ENCODE data around the gene FGF16.

Gene FGF16

DNA sequence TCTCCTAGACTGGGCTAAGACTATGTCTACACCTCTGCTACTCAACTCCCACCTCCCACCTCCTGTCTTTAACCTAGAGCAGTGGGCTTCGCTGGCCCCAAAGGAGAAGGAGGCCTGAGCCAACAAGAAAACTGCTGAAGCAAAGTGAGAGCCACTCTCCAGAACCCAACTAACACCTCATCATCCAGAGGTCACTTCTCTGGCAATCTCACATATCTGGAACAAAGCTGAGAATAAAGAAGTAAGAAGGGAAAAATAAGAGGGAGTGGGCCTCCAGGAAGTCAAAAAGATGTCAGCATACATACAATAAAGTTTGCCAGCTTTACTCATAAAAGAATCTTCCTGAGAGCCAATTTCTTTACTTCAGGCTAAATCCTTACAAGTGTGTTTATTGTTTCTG is 18.6 kb upstream of the FGF16 start:
- H3K36me3 ChIP-seq (ENCODE audit: control insufficient read depth, insufficient read depth, low read length), result no peaks in the 10 kb centered on the region
- no CpG with 5 or more reads among the region's 1 CpG for WGBS (ENCODE audit: insufficient coverage, insufficient read length)
- peaks cover 2% of the 10 kb centered on the region; the same call in 1 of the 2 replicates for H3K4me1 ChIP-seq (ENCODE audit: control insufficient read depth, insufficient read depth, low read length)
- no peaks in the 10 kb centered on the region for H3K9me3 ChIP-seq (ENCODE audit: control insufficient read depth, insufficient read depth, low read length)
- no peak overlapping the region for H3K27ac ChIP-seq (ENCODE audit: low read length)
- no peak for DNase-seq (ENCODE audit: low read depth, low spot score)
- H3K4me3 ChIP-seq (ENCODE audit: low read length), result no peak overlapping the region
- H3K27me3 ChIP-seq (ENCODE audit: control insufficient read depth, insufficient read depth, low read length), result no peaks in the 10 kb centered on the region

DNA sequence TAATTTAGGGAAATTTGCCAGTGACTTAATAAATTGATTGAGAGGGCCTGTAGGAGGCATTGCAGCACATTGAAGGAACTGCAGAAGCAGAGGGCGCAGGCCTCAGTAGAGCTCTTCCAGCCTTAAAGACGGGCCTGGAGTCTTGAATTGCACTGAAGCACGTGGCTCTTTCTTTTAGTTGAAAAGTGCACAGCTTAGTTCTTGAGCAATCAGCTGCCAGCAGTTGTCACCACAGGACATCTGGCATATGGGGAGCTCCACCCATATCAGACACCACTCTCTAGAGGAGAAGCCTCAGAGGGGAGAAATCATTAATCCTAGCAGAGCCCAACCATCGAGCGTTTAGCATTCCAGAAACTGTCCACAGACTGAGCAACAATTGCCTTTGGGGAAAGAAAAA is 16.0 kb upstream of the FGF16 start:
- no peaks in the 10 kb centered on the region for H3K27me3 ChIP-seq (ENCODE audit: control insufficient read depth, insufficient read depth, low read length)
- H3K4me3 ChIP-seq (ENCODE audit: low read length), result no peak overlapping the region
- no peaks in the 10 kb centered on the region for H3K36me3 ChIP-seq (ENCODE audit: control insufficient read depth, insufficient read depth, low read length)
- no peak overlapping the region for H3K27ac ChIP-seq (ENCODE audit: low read length)
- no CpG with 5 or more reads among the region's 5 CpGs for WGBS (ENCODE audit: insufficient coverage, insufficient read length)
- H3K4me1 ChIP-seq (ENCODE audit: control insufficient read depth, insufficient read depth, low read length), result no peaks in the 10 kb centered on the region
- no peak for DNase-seq (ENCODE audit: low read depth, low spot score)
- no peaks in the 10 kb centered on the region for H3K9me3 ChIP-seq (ENCODE audit: control insufficient read depth, insufficient read depth, low read length)

DNA sequence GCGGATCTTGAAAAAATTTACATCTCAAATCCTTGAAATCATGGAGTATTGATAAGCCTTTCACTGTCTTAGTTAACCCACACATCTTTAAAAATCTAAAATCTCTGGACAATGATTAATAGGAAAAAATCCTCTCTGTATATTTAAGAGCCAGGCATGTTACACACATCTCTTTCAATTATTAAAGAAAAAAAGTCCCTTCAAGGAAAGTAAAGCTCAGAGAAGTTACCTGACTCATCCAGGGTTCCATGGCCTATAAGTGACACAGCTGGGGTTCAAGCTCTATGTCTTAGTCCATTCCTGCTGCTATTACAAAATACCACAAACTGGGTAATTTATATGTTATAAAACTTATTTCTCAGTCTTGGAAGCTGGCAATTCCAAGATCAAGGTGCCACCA is 14.2 kb upstream of the FGF16 start:
- no peak for DNase-seq (ENCODE audit: low read depth, low spot score)
- no peak overlapping the region for H3K27ac ChIP-seq (ENCODE audit: low read length)
- H3K9me3 ChIP-seq (ENCODE audit: control insufficient read depth, insufficient read depth, low read length), result no peaks in the 10 kb centered on the region
- no peak overlapping the region for H3K4me3 ChIP-seq (ENCODE audit: low read length)
- H3K4me1 ChIP-seq (ENCODE audit: control insufficient read depth, insufficient read depth, low read length), result no peaks in the 10 kb centered on the region
- H3K27me3 ChIP-seq (ENCODE audit: control insufficient read depth, insufficient read depth, low read length), result no peaks in the 10 kb centered on the region
- no CpG with 5 or more reads among the region's 1 CpG for WGBS (ENCODE audit: insufficient coverage, insufficient read length)
- H3K36me3 ChIP-seq (ENCODE audit: control insufficient read depth, insufficient read depth, low read length), result no peaks in the 10 kb centered on the region

DNA sequence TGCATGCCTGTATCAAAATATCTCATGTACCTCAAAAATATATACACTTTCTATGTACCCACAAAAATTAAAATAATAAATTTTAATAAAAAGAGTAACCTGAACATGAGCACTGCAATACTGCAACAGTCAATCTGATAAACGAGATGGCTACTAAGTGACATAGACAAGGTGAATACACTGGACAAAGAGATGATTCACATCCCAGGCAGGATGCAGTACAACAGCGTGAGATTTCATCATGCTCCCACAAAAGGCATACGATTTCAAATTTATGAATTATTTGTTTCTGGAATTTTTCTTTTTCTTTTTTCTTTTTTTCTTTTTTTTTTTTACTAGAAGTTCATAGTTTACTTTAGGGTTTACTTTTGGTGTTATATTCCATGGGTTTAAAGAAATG is 12.2 kb upstream of the FGF16 start:
- no peak overlapping the region for H3K4me3 ChIP-seq (ENCODE audit: low read length)
- H3K27ac ChIP-seq (ENCODE audit: low read length), result no peak overlapping the region
- H3K9me3 ChIP-seq (ENCODE audit: control insufficient read depth, insufficient read depth, low read length), result no peaks in the 10 kb centered on the region
- DNase-seq (ENCODE audit: low read depth, low spot score), result no peak
- no peaks in the 10 kb centered on the region for H3K27me3 ChIP-seq (ENCODE audit: control insufficient read depth, insufficient read depth, low read length)
- no CpG with 5 or more reads among the region's 3 CpGs for WGBS (ENCODE audit: insufficient coverage, insufficient read length)
- H3K36me3 ChIP-seq (ENCODE audit: control insufficient read depth, insufficient read depth, low read length), result no peaks in the 10 kb centered on the region
- H3K4me1 ChIP-seq (ENCODE audit: control insufficient read depth, insufficient read depth, low read length), result no peaks in the 10 kb centered on the region

DNA sequence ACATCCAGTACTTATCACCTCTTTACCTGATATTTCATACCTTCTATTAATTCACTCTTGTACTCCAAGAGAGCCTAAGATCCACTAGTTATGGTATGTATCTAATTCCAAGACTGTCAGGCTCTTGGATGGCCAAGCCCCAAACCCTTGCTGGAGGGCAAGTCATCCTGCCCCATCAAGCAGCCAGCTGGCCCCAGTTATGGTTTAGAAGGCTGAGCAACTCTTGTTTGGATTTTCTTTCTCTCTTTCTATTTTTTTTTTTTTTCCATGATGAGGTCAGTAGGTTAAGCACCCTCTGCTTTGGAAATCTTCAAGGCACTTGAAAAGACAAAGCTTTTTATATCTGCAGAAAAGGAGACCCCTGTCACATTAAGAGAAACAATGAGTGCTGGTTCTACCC is 10.9 kb upstream of the FGF16 start:
- DNase-seq (ENCODE audit: low read depth, low spot score), result no peak
- Histone ChIP-seq H3K4me1 (ENCODE audit: control insufficient read depth, insufficient read depth, low read length) (no peaks in the 10 kb centered on the region), H3K27me3 (ENCODE audit: control insufficient read depth, insufficient read depth, low read length) (no peaks in the 10 kb centered on the region), H3K27ac (ENCODE audit: low read length) (no peak overlapping the region), H3K36me3 (ENCODE audit: control insufficient read depth, insufficient read depth, low read length) (no peaks in the 10 kb centered on the region), H3K4me3 (ENCODE audit: low read length) (no peak overlapping the region), H3K9me3 (ENCODE audit: control insufficient read depth, insufficient read depth, low read length) (no peaks in the 10 kb centered on the region)

DNA sequence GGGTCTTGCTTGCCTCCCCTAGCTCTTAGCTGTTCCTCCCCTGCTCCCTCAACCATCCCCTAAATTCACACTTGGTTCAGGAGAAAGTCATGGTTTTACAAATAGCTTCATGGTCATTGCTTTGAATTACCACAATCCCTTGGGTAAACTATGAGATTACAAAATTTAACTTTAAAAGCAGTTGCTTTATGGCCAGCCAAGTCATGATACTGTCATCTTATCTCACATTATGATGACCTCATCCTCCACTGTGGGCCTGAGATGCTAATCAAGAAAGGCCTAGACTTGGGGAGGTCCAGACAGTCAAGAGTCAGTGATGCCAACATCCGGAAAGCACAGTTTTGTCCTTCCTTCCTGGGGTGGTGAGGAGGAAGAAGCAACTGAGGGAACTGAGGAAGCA is 10.5 kb upstream of the FGF16 start:
- Histone ChIP-seq H3K4me3 (ENCODE audit: low read length) (no peak overlapping the region), H3K4me1 (ENCODE audit: control insufficient read depth, insufficient read depth, low read length) (no peaks in the 10 kb centered on the region), H3K9me3 (ENCODE audit: control insufficient read depth, insufficient read depth, low read length) (no peaks in the 10 kb centered on the region), H3K27me3 (ENCODE audit: control insufficient read depth, insufficient read depth, low read length) (no peaks in the 10 kb centered on the region), H3K36me3 (ENCODE audit: control insufficient read depth, insufficient read depth, low read length) (no peaks in the 10 kb centered on the region), H3K27ac (ENCODE audit: low read length) (no peak overlapping the region)
- no peak for DNase-seq (ENCODE audit: low read depth, low spot score)
- no CpG with 5 or more reads among the region's 1 CpG for WGBS (ENCODE audit: insufficient coverage, insufficient read length)

DNA sequence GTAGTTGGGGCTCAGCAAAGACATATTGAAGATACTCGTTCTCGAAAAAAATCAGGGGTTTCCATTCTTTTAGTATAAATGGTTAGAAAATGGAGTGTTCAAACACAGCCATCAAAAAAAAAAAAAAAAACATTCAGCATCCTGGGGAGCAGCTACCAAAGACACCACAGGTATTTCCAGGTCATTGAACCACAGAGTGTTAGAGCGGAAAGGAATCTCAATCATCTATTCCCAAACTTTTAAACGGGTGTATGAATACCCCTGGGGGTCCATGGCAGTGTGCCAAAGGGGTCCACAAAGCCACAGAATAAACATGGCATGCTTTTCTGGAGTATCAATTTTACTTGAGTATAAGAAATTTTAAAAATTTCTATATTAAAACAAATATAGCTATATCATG is 6.9 kb upstream of the FGF16 start:
- Histone ChIP-seq H3K27me3 (ENCODE audit: control insufficient read depth, insufficient read depth, low read length) (no peaks in the 10 kb centered on the region), H3K27ac (ENCODE audit: low read length) (no peak overlapping the region), H3K4me1 (ENCODE audit: control insufficient read depth, insufficient read depth, low read length) (no peaks in the 10 kb centered on the region), H3K4me3 (ENCODE audit: low read length) (no peak overlapping the region), H3K9me3 (ENCODE audit: control insufficient read depth, insufficient read depth, low read length) (no peaks in the 10 kb centered on the region), H3K36me3 (ENCODE audit: control insufficient read depth, insufficient read depth, low read length) (no peaks in the 10 kb centered on the region)
- no peak for DNase-seq (ENCODE audit: low read depth, low spot score)
- WGBS (ENCODE audit: insufficient coverage, insufficient read length), result no CpG with 5 or more reads among the region's 4 CpGs

DNA sequence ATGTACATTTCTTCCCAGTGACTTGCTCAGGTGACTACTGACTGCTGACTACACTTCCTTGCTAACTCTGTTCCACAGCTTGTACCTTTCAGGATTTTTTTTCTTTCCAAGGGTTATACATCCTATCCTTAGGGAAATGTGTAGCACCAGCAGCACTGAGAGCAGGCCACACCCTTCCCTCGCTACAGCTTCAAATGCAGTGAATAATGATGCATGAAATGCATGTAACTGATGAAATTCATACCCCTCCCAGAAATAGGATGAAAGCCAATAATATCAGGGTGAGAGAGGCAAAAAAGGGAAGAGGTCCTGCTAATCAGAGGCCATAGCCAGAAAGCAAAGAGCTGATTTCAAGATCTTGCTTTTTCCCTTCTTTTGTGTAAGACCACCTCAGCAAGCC is 6.2 kb upstream of the FGF16 start:
- no peaks in the 10 kb centered on the region for H3K27me3 ChIP-seq (ENCODE audit: control insufficient read depth, insufficient read depth, low read length)
- H3K9me3 ChIP-seq (ENCODE audit: control insufficient read depth, insufficient read depth, low read length), result no peaks in the 10 kb centered on the region
- WGBS (ENCODE audit: insufficient coverage, insufficient read length), result no CpG with 5 or more reads among the region's 1 CpG

DNA sequence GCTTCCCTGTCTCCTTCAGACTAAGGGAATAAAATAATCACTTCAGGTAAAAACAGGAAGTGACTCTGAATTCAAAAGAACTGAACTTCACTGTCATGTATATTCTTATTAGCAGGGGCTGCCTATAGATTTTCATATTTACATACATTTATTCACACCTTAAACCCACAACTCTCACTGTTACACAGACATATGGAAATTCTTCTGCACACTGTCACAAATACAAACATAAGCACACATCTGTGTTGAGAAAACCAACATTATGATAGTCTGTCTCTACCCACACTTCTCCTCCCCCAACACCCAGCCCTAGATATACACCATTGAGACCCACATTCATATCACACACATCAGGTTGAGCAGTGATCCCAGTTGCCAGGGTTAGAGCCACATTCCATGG is 5.7 kb upstream of the FGF16 start:
- no peak for DNase-seq (ENCODE audit: low read depth, low spot score)
- Histone ChIP-seq H3K9me3 (ENCODE audit: control insufficient read depth, insufficient read depth, low read length) (no peaks in the 10 kb centered on the region), H3K27ac (ENCODE audit: low read length) (no peak overlapping the region), H3K4me3 (ENCODE audit: low read length) (no peak overlapping the region), H3K27me3 (ENCODE audit: control insufficient read depth, insufficient read depth, low read length) (no peaks in the 10 kb centered on the region), H3K4me1 (ENCODE audit: control insufficient read depth, insufficient read depth, low read length) (no peaks in the 10 kb centered on the region; the same call in 1 of the 2 replicates), H3K36me3 (ENCODE audit: control insufficient read depth, insufficient read depth, low read length) (no peaks in the 10 kb centered on the region)

More for the DNA sequence above, 6.2 kb upstream of the FGF16 start:
- no peak for DNase-seq (ENCODE audit: low read depth, low spot score)
- Histone ChIP-seq H3K4me1 (ENCODE audit: control insufficient read depth, insufficient read depth, low read length) (no peaks in the 10 kb centered on the region), H3K4me3 (ENCODE audit: low read length) (no peak overlapping the region), H3K36me3 (ENCODE audit: control insufficient read depth, insufficient read depth, low read length) (no peaks in the 10 kb centered on the region), H3K27ac (ENCODE audit: low read length) (no peak overlapping the region)

DNA sequence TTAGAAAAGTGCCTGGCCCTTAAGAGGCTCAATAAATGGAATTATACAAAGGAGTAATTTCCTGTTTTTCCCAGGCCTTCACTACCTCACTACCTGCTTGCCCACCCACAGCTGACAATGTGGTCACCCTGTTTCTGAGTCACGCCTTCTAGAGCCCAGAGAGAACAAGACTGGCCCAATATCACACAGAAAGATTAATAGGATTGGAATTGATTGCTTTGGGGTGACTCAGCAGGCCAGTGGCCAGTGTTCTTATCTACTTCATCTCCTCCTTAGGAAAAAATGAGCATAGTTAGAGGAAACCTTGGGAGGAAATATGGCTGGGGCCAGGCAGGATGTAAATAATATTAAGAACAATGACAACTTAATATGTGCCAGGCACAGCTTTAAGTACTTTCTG is 4.5 kb upstream of the FGF16 start:
- Histone ChIP-seq H3K27me3 (ENCODE audit: control insufficient read depth, insufficient read depth, low read length) (no peaks in the 10 kb centered on the region; the same call in 1 of the 2 replicates), H3K9me3 (ENCODE audit: control insufficient read depth, insufficient read depth, low read length) (no peaks in the 10 kb centered on the region), H3K4me3 (ENCODE audit: low read length) (no peak overlapping the region), H3K27ac (ENCODE audit: low read length) (no peak overlapping the region), H3K4me1 (ENCODE audit: control insufficient read depth, insufficient read depth, low read length) (no peaks in the 10 kb centered on the region; the same call in 1 of the 2 replicates), H3K36me3 (ENCODE audit: control insufficient read depth, insufficient read depth, low read length) (no peaks in the 10 kb centered on the region)
- no peak for DNase-seq (ENCODE audit: low read depth, low spot score)
- no CpG with 5 or more reads among the region's 1 CpG for WGBS (ENCODE audit: insufficient coverage, insufficient read length)

DNA sequence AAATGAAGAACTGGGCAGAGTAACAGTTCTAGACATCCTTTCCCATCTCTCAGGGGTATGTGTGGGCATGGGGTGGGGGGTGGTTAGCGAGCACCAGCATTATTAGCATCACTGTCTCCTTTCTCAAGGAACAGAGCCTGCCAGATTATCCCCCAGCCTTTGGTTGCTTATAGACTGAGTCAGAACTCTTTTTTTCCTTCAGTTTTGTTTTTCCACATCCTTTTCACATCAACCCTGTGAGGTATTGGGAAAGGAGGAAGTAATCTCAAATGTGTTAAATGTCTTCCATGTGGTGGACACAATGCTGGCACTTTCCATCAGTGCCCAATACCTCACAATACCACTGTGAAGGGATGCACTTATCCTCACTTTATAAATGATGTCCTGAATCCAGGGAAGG is 3.1 kb upstream of the FGF16 start:
- H3K9me3 ChIP-seq (ENCODE audit: control insufficient read depth, insufficient read depth, low read length), result no peaks in the 10 kb centered on the region
- peaks cover 3% of the 10 kb centered on the region for H3K4me1 ChIP-seq (ENCODE audit: control insufficient read depth, insufficient read depth, low read length)
- no peaks in the 10 kb centered on the region; the same call in 1 of the 2 replicates for H3K27me3 ChIP-seq (ENCODE audit: control insufficient read depth, insufficient read depth, low read length)
- no peak overlapping the region for H3K4me3 ChIP-seq (ENCODE audit: low read length)
- no CpG with 5 or more reads among the region's 1 CpG for WGBS (ENCODE audit: insufficient coverage, insufficient read length)
- no peaks in the 10 kb centered on the region for H3K36me3 ChIP-seq (ENCODE audit: control insufficient read depth, insufficient read depth, low read length)
- DNase-seq (ENCODE audit: low read depth, low spot score), result no peak
- H3K27ac ChIP-seq (ENCODE audit: low read length), result no peak overlapping the region

Measured in iPS DF 6.9 (cell line).